ENCODE results near the gene JARID2.

The JARID2 gene

GRCh38 chr6:15513131-15513771 lies 267.4 kb downstream of the JARID2 start:
- no peak for DNase-seq

GRCh38 chr6:15513801-15514711 lies 268.2 kb downstream of the JARID2 start:
- no peak for DNase-seq

GRCh38 chr6:15515226-15515625 lies 269.4 kb downstream of the JARID2 start:
- DNase-seq, result no peak

- DNase-seq, result no peak
Measured at GRCh38 chr6:15515660-15516375, 269.9 kb downstream of the JARID2 start.

GRCh38 chr6:15516378-15516777 lies 270.5 kb downstream of the JARID2 start:
- DNase-seq, result no peak

GRCh38 chr6:15516923-15517560 lies 271.2 kb downstream of the JARID2 start:
- no peak for DNase-seq

- no peak for DNase-seq
Measured at GRCh38 chr6:15517600-15517999, 271.7 kb downstream of the JARID2 start.

- DNase-seq, result no peak
Measured at GRCh38 chr6:15518057-15518456, 272.2 kb downstream of the JARID2 start.

GRCh38 chr6:15518878-15519277 lies 273.0 kb downstream of the JARID2 start:
- DNase-seq, result no peak

- no peak for DNase-seq
Measured at GRCh38 chr6:15519681-15520080, 273.8 kb downstream of the JARID2 start.

GRCh38 chr6:15520626-15521203 lies 274.8 kb downstream of the JARID2 start:
- no peak for DNase-seq

GRCh38 chr6:15521582-15521981 lies 275.7 kb downstream of the JARID2 start:
- DNase-seq, result no peak

GRCh38 chr6:15522026-15522425 lies 276.2 kb downstream of the JARID2 start:
- no peak for DNase-seq

- no peak for DNase-seq
Measured at GRCh38 chr6:15522427-15522826, 276.6 kb downstream of the JARID2 start.

GRCh38 chr6:15522856-15523529 lies 277.1 kb downstream of the JARID2 start:
- no peak for DNase-seq

- no peak for DNase-seq
Measured at GRCh38 chr6:15523679-15524630, 278.1 kb downstream of the JARID2 start.

GRCh38 chr6:15524861-15525401 lies 279.1 kb downstream of the JARID2 start:
- DNase-seq, result no peak

- no peak for DNase-seq
Measured at GRCh38 chr6:15526212-15526701, 280.4 kb downstream of the JARID2 start.

GRCh38 chr6:15527838-15528617 lies 282.2 kb downstream of the JARID2 start:
- no peak for DNase-seq

GRCh38 chr6:15528870-15529269 lies 283.0 kb downstream of the JARID2 start:
- no peak for DNase-seq

Data from stimulated activated CD4-positive, alpha-beta T cell treated with anti-CD3 and anti-CD28 coated beads, Interleukin-4, amount 100 ng/mL, for 1 hour (primary cell).